ENCODE measurements around the gene ELOB.

Gene ELOB

GRCh38 chr16:2767140-2767731, 9.8 kb downstream of the ELOB start:
- DNase-seq = no peak

GRCh38 chr16:2766430-2767139, 10.5 kb downstream of the ELOB start:
- DNase-seq = no peak

- DNase-seq = no peak
Measured at GRCh38 chr16:2765462-2766404, 11.3 kb downstream of the ELOB start.

GRCh38 chr16:2764718-2765117, 12.4 kb downstream of the ELOB start:
- DNase-seq = no peak

- DNase-seq = no peak
Measured at GRCh38 chr16:2763173-2763572, 13.9 kb downstream of the ELOB start.

- no peak for DNase-seq
Measured at GRCh38 chr16:2762711-2763110, 14.4 kb downstream of the ELOB start.

GRCh38 chr16:2761886-2762583, 15.0 kb downstream of the ELOB start:
- DNase-seq = no peak

- DNase-seq = no peak
Measured at GRCh38 chr16:2761472-2761871, 15.6 kb downstream of the ELOB start.

- DNase-seq = no peak
Measured at GRCh38 chr16:2757344-2757743, 19.7 kb downstream of the ELOB start.

- no peak for DNase-seq
Measured at GRCh38 chr16:2756288-2757015, 20.6 kb downstream of the ELOB start.

- DNase-seq = no peak
Measured at GRCh38 chr16:2755158-2755557, 21.9 kb downstream of the ELOB start.

GRCh38 chr16:2753733-2754020, 23.4 kb downstream of the ELOB start:
- no peak for DNase-seq

GRCh38 chr16:2752850-2753732, 24.0 kb downstream of the ELOB start:
- peak; percentile 79 for DNase-seq

- DNase-seq = peak; percentile 96
Measured at GRCh38 chr16:2752035-2752849, 24.8 kb downstream of the ELOB start, which contains the start of gene SRRM2. Gene SRRM2 (plus strand): TSS chr16:2752638. CDS start chr16:2756365, 3,727 bp downstream.

- no peak for DNase-seq
Measured at GRCh38 chr16:2751577-2752034, 25.5 kb downstream of the ELOB start.

- DNase-seq = no peak
Measured at GRCh38 chr16:2749936-2750335, 27.1 kb downstream of the ELOB start.

- DNase-seq = no peak
Measured at GRCh38 chr16:2749476-2749875, 27.6 kb downstream of the ELOB start.

GRCh38 chr16:2748757-2749455, 28.2 kb downstream of the ELOB start:
- DNase-seq = no peak

GRCh38 chr16:2745961-2746360, 31.1 kb downstream of the ELOB start:
- DNase-seq = no peak
